ENCODE data around the gene MYPOP.

MYPOP gene

GRCh38 chr19:45911291-45911690, 8.9 kb upstream of the MYPOP start:
- TF ChIP-seq, protein P1, sequence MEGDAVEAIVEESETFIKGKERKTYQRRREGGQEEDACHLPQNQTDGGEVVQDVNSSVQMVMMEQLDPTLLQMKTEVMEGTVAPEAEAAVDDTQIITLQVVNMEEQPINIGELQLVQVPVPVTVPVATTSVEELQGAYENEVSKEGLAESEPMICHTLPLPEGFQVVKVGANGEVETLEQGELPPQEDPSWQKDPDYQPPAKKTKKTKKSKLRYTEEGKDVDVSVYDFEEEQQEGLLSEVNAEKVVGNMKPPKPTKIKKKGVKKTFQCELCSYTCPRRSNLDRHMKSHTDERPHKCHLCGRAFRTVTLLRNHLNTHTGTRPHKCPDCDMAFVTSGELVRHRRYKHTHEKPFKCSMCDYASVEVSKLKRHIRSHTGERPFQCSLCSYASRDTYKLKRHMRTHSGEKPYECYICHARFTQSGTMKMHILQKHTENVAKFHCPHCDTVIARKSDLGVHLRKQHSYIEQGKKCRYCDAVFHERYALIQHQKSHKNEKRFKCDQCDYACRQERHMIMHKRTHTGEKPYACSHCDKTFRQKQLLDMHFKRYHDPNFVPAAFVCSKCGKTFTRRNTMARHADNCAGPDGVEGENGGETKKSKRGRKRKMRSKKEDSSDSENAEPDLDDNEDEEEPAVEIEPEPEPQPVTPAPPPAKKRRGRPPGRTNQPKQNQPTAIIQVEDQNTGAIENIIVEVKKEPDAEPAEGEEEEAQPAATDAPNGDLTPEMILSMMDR (IDR thresholded peaks at IDR 0.05; ENCODE audit: low read depth, low read length, missing control alignments), result no peak
- H3K4me3 ChIP-seq (replicated peaks; ENCODE audit: low read depth, low read length), result no peak overlapping the region
- DNase-seq (ENCODE audit: extremely low read depth, low read depth), result no peak

GRCh38 chr19:45908956-45909355, 6.5 kb upstream of the MYPOP start:
- H3K4me3 ChIP-seq (replicated peaks; ENCODE audit: low read depth, low read length), result no peak overlapping the region
- no peak for DNase-seq (ENCODE audit: extremely low read depth, low read depth)
- TF ChIP-seq, protein P1 (IDR thresholded peaks at IDR 0.05; ENCODE audit: low read depth, low read length, missing control alignments), result no peak

- TF ChIP-seq, protein P1 (IDR thresholded peaks at IDR 0.05; ENCODE audit: low read depth, low read length, missing control alignments), result no peak
- no peak overlapping the region for H3K4me3 ChIP-seq (replicated peaks; ENCODE audit: low read depth, low read length)
Observed at GRCh38 chr19:45906221-45906620, 3.8 kb upstream of the MYPOP start.

DNA sequence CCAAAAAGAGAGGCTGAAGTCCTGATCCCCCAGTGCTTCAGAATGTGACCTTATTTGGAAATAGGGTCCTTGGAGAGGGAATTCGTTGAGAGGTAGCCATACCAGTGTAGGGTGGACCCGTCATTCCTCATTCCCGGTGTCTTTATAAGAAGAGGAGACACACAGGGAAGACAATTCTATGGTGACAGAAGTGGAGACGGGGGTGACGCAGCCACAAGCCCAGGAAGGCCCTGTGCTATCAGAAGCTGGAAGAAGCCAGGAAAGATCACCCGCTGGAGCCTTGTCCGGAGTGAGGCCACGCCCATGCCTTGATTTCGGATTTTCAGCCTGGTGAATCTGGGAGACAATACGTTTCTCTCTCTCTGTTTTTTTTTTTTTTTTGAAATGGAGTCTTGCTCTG, 2.6 kb upstream of the MYPOP start:
- DNase-seq (ENCODE audit: extremely low read depth, low read depth), result no peak
- H3K4me3 ChIP-seq (replicated peaks; ENCODE audit: low read depth, low read length), result no peak overlapping the region
- TF ChIP-seq, protein P1 (IDR thresholded peaks at IDR 0.05; ENCODE audit: low read depth, low read length, missing control alignments), result no peak

More at GRCh38 chr19:45906221-45906620, 3.8 kb upstream of the MYPOP start:
- no peak for DNase-seq (ENCODE audit: extremely low read depth, low read depth)

GRCh38 chr19:45902651-45903625, 525 bp upstream of the MYPOP start:
- H3K4me3 ChIP-seq (replicated peaks; ENCODE audit: low read depth, low read length), result peak overlapping the region; percentile 72
- DNase-seq (ENCODE audit: extremely low read depth, low read depth), result peak; percentile 94
- TF ChIP-seq, protein P1 (IDR thresholded peaks at IDR 0.05; ENCODE audit: low read depth, low read length, missing control alignments), result no peak

DNA sequence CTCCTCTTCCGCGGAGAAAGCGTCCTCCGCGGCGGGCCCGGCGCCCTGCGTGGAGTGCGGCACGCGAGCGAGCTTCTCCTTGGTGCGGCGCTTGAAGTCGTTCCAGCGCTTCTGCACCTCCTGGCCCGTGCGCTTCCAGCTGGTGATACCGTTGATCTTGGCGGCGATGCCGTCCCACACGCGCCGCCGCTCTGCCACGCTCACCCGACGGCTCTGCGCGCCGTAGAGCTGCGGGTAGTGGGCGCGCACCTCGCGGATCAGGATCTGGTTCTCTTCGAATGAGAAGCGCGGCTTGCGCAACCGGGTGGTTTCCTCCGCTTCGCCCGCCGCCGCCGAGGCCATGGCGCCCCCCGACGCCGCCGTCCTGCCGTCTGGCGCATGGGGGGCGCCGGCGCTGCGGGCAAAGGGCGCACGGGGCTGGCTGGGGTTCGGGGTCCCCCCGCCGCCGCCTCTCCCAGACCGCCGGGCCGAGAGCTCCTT, 941 bp downstream of the MYPOP start:
- TF ChIP-seq, protein P1 (IDR thresholded peaks at IDR 0.05; ENCODE audit: low read depth, low read length, missing control alignments), result no peak
- no peak for DNase-seq (ENCODE audit: extremely low read depth, low read depth)
- peak overlapping the region; percentile 72 for H3K4me3 ChIP-seq (replicated peaks; ENCODE audit: low read depth, low read length)
